H1 (cell line): ENCODE results near the gene FAM9C.
"Not testable (repeated sequence)": the region's sequence is repeated elsewhere in the genome, so short reads cannot be mapped to it uniquely, and the experiment has no call there.

ENCODE experiments used
- ATF3 ChIP-seq: IDR thresholded peaks from 2 replicates; pipeline ENCODE4 v1.6.1; 2011; ENCODE audit warnings: low read depth, mild to moderate bottlenecking, low read length; ENCODE audit not compliant: insufficient read depth
- CHD1 ChIP-seq: IDR thresholded peaks from 2 replicates; pipeline ENCODE4 v1.6.1; 2012; ENCODE audit warnings: low read depth, low read length, improper control_type of control experiment
- CHD2 ChIP-seq: IDR thresholded peaks from 2 replicates; pipeline ENCODE4 v1.6.1; 2012; ENCODE audit warnings: low read length, improper control_type of control experiment
- CREB1 ChIP-seq: IDR thresholded peaks from 2 replicates; pipeline ENCODE4 v1.6.1; 2012; ENCODE audit warnings: inconsistent platforms
- CTCF ChIP-seq, 3 experiments: IDR thresholded peaks; 1 replicate in 2 of 3; 2 replicates in 1 of 3; pipeline versions ENCODE4 v1.5.1 to v1.6.1; 2011; ENCODE audit warnings: low read length in 3 of 3, mild to moderate bottlenecking in 3 of 3, inconsistent platforms in 2 of 3, low read depth in 1 of 3, moderate library complexity in 1 of 3; ENCODE audit not compliant: insufficient read depth in 1 of 3; ENCODE audit errors: control extremely low read depth in 1 of 3
- EGR1 ChIP-seq: IDR thresholded peaks from 2 replicates; pipeline ENCODE4 v1.6.1; 2011; ENCODE audit warnings: low read depth, low read length, borderline replicate concordance
- KDM5A ChIP-seq: fragments of 200-600 bp; IDR thresholded peaks from 2 replicates; pipeline ENCODE4 v1.7.1; 2012; ENCODE audit warnings: mild to moderate bottlenecking, low read length, inconsistent platforms, mixed read lengths
- MAX ChIP-seq: IDR thresholded peaks from 2 replicates; pipeline ENCODE4 v1.6.1; 2012; ENCODE audit warnings: inconsistent platforms
- POLR2A ChIP-seq, 2 experiments: IDR thresholded peaks; 1 replicate in 1 of 2; 2 replicates in 1 of 2; pipeline ENCODE4 v1.6.1; 2011; ENCODE audit warnings: low read depth in 2 of 2, low read length in 2 of 2, mild to moderate bottlenecking in 2 of 2; ENCODE audit errors: control extremely low read depth in 1 of 2
- RAD21 ChIP-seq, 2 experiments: IDR thresholded peaks in 1 of 2; conservative IDR thresholded peaks in 1 of 2; 2 replicates each; pipeline ENCODE4 v1.6.1; 2011; ENCODE audit warnings: low read depth in 2 of 2, low read length in 2 of 2, improper control_type of control experiment in 1 of 2, inconsistent platforms in 1 of 2, mild to moderate bottlenecking in 1 of 2, moderate library complexity in 1 of 2
- SIN3A ChIP-seq, 2 experiments: IDR thresholded peaks in 1 of 2; conservative IDR thresholded peaks in 1 of 2; 2 replicates each; pipeline ENCODE4 v1.6.1; 2011 to 2012; ENCODE audit warnings: low read length in 2 of 2, improper control_type of control experiment in 1 of 2, low read depth in 1 of 2, mild to moderate bottlenecking in 1 of 2
- TAF1 ChIP-seq: IDR thresholded peaks from 2 replicates; pipeline ENCODE4 v1.6.1; 2011; ENCODE audit warnings: mild to moderate bottlenecking, low read depth, low read length
- TAF7 ChIP-seq: optimal IDR thresholded peaks from 2 replicates; pipeline ENCODE3; 2011; ENCODE audit warnings: low read depth, mild to moderate bottlenecking, inconsistent platforms, low read length, moderate library complexity, borderline replicate concordance

- TF ChIP-seq SIN3A (conservative IDR thresholded peaks at IDR 0.05 in 1 of 2, IDR thresholded peaks at IDR 0.05 in 1 of 2; ENCODE audit: low read depth in 1 of 2, low read length in 2 of 2); POLR2A (IDR thresholded peaks at IDR 0.05; ENCODE audit: control extremely low read depth in 1 of 2, low read depth in 2 of 2, low read length in 2 of 2); CTCF (IDR thresholded peaks at IDR 0.05; ENCODE audit: control extremely low read depth in 1 of 3, insufficient read depth in 1 of 3, low read depth in 1 of 3, low read length in 3 of 3); CREB1; TAF1; TAF7; KDM5A; CHD1; CHD2; MAX; EGR1; ATF3; RAD21 (IDR thresholded peaks at IDR 0.05 in 1 of 2, conservative IDR thresholded peaks at IDR 0.05 in 1 of 2; ENCODE audit: low read depth in 2 of 2, low read length in 2 of 2): not testable (repeated sequence)
Measured at GRCh38 chrX:13086793-13087321, 42.4 kb upstream of the FAM9C start.
